ENCODE data around the gene TMF1. TPM values are rescaled to one million over a fixed set of nuclear protein-coding genes. Genes with fewer than 3 reads are reported as not detected.

Gene TMF1
- total RNA-seq, 1 experiment from 2014 or later, result 14.2 TPM

DNA sequence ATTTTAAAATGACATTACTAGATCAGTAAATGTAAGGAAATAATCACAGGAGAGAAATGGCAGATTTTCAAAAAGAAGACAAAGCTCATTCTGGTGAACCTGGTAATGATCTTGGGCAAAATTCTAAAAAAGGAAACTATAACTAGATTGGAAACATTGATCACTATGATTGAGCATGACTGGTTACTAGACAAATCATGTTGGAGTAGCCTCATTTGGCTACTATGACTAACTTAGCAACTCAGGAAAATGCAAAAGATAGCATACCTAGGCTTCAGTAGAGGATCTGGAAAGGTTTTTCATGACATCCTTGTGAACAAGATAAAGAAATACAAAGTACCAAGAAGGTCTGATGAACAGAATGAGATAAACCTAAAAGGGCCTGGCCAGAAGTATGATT lies 7.6 kb upstream of the TMF1 start:
- no peak for DNase-seq (ENCODE audit: low spot score)
- H3K9me3 ChIP-seq (ENCODE audit: low read depth, low read length, poor library complexity, severe bottlenecking), result no peaks in the 10 kb centered on the region
- intact Hi-C loops (cut with micrococcal nuclease; ENCODE audit: unreplicated experiment), result no loop called here
- H3K27me3 ChIP-seq (replicated peaks; ENCODE audit: insufficient read depth, low read depth, low read length, poor library complexity), result no peaks in the 10 kb centered on the region
- POLR2A ChIA-PET (ENCODE audit: low non-redundant PET), result no interaction called here
- no peak overlapping the region for H3K27ac ChIP-seq (ENCODE audit: low read depth, low read length, poor library complexity, severe bottlenecking)
- H3K36me3 ChIP-seq (ENCODE audit: insufficient read depth, low read length, poor library complexity, severe bottlenecking), result peaks cover 36% of the 10 kb centered on the region
- no peak overlapping the region for H3K4me3 ChIP-seq (ENCODE audit: low read depth, low read length, poor library complexity, severe bottlenecking)
- no TSS peak for BruUV-seq (replicated peaks)
- CTCF ChIA-PET, result no interaction called here
- H3K4me1 ChIP-seq (ENCODE audit: insufficient read depth, low read length, poor library complexity, severe bottlenecking), result no peaks in the 10 kb centered on the region
- TF ChIP-seq EZH2 (IDR thresholded peaks at IDR 0.05; ENCODE audit: borderline replicate concordance, low read depth, low read length, poor library complexity, severe bottlenecking), result no peak
- TF ChIP-seq, protein P1, sequence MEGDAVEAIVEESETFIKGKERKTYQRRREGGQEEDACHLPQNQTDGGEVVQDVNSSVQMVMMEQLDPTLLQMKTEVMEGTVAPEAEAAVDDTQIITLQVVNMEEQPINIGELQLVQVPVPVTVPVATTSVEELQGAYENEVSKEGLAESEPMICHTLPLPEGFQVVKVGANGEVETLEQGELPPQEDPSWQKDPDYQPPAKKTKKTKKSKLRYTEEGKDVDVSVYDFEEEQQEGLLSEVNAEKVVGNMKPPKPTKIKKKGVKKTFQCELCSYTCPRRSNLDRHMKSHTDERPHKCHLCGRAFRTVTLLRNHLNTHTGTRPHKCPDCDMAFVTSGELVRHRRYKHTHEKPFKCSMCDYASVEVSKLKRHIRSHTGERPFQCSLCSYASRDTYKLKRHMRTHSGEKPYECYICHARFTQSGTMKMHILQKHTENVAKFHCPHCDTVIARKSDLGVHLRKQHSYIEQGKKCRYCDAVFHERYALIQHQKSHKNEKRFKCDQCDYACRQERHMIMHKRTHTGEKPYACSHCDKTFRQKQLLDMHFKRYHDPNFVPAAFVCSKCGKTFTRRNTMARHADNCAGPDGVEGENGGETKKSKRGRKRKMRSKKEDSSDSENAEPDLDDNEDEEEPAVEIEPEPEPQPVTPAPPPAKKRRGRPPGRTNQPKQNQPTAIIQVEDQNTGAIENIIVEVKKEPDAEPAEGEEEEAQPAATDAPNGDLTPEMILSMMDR (conservative IDR thresholded peaks at IDR 0.05; ENCODE audit: low read depth, low read length), result no peak

DNA sequence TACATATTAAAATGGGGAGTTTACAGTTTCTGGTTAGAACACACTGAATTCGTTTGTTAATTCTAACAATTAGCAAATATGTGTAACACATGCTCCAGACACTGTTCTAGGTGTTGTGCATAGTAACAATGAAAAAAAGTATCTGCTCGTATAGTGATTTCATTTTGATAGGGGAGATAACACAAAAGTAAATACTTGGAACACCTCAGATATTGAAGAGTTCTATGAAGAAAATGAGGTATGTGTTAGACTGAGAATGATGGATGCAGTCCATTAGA lies 6.8 kb upstream of the TMF1 start:
- no peak overlapping the region for H3K4me3 ChIP-seq (ENCODE audit: low read depth, low read length, poor library complexity, severe bottlenecking)
- no peak for DNase-seq (ENCODE audit: low spot score)
- H3K9me3 ChIP-seq (ENCODE audit: low read depth, low read length, poor library complexity, severe bottlenecking), result no peaks in the 10 kb centered on the region
- H3K36me3 ChIP-seq (ENCODE audit: insufficient read depth, low read length, poor library complexity, severe bottlenecking), result peaks cover 38% of the 10 kb centered on the region
- TF ChIP-seq, protein P1 (conservative IDR thresholded peaks at IDR 0.05; ENCODE audit: low read depth, low read length), result no peak
- no peak for TF ChIP-seq EZH2 (IDR thresholded peaks at IDR 0.05; ENCODE audit: borderline replicate concordance, low read depth, low read length, poor library complexity, severe bottlenecking)
- ChIA-PET CTCF (no interaction called here), POLR2A (ENCODE audit: low non-redundant PET) (no interaction called here)
- intact Hi-C loops (cut with micrococcal nuclease; ENCODE audit: unreplicated experiment), result no loop called here
- H3K27me3 ChIP-seq (replicated peaks; ENCODE audit: insufficient read depth, low read depth, low read length, poor library complexity), result no peaks in the 10 kb centered on the region
- no TSS peak for BruUV-seq (replicated peaks)
- H3K4me1 ChIP-seq (ENCODE audit: insufficient read depth, low read length, poor library complexity, severe bottlenecking), result no peaks in the 10 kb centered on the region
- no peak overlapping the region for H3K27ac ChIP-seq (ENCODE audit: low read depth, low read length, poor library complexity, severe bottlenecking)

DNA sequence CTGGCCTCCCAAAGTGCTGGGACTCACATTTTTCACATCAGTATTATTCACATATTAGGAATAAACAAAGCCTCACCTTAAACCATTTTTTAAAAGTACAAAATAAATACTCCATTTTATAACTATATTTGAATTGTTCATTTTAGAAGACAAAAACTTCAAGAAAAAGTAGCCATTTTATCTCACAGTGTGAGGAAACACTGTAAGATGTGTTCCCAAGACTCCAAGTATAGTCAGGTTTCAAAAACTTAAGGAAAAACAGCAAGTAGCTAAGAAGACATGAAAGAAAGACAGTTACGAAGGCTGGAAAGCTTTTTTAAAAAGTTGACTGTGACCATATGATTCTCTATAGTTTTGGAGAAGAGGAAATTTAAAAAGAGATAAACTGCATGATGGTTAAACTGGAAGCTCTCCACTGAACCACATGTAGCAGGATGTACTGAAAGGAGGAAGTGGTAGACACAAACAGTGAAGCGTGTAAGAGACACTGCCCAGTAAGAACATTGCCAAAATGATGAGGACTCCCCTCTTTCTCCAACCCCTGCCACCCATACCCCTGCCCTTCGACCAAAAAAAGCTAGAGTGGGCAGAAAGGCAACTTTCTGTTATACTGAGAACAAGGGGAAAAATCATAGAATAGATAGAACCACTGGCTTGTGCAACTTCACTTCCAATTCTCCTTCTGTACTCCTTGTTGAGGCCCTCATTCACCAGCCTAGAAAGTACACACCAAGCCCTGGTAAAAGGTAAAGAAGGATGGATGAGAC lies 6.2 kb upstream of the TMF1 start:
- Histone ChIP-seq H3K27ac (ENCODE audit: low read depth, low read length, poor library complexity, severe bottlenecking) (no peak overlapping the region), H3K9me3 (ENCODE audit: low read depth, low read length, poor library complexity, severe bottlenecking) (no peaks in the 10 kb centered on the region), H3K36me3 (ENCODE audit: insufficient read depth, low read length, poor library complexity, severe bottlenecking) (peaks cover 34% of the 10 kb centered on the region), H3K27me3 (replicated peaks; ENCODE audit: insufficient read depth, low read depth, low read length, poor library complexity) (no peaks in the 10 kb centered on the region), H3K4me3 (ENCODE audit: low read depth, low read length, poor library complexity, severe bottlenecking) (no peak overlapping the region), H3K4me1 (ENCODE audit: insufficient read depth, low read length, poor library complexity, severe bottlenecking) (no peaks in the 10 kb centered on the region)
- no TSS peak for BruUV-seq (replicated peaks)
- ChIA-PET POLR2A (ENCODE audit: low non-redundant PET) (no interaction called here), CTCF (no interaction called here)
- intact Hi-C loops (cut with micrococcal nuclease; ENCODE audit: unreplicated experiment), result no loop called here
- no peak for DNase-seq (ENCODE audit: low spot score)
- TF ChIP-seq EZH2 (IDR thresholded peaks at IDR 0.05; ENCODE audit: borderline replicate concordance, low read depth, low read length, poor library complexity, severe bottlenecking), result no peak
- TF ChIP-seq, protein P1 (conservative IDR thresholded peaks at IDR 0.05; ENCODE audit: low read depth, low read length), result no peak

All from A673 (cell line).